ENCODE results near the gene MRPL23.
A peak's percentile ranks its signal among the peaks of the same experiment; 100 is the strongest.
"Not testable (repeated sequence)": the region's sequence is repeated elsewhere in the genome, so short reads cannot be mapped to it uniquely, and the experiment has no call there.

MRPL23 gene

GRCh38 chr11:1934335-1935155 lies 12.6 kb upstream of the MRPL23 start:
- no peak for DNase-seq

- DNase-seq, result no peak
These were observed 11.7 kb upstream of the MRPL23 start for GRCh38 chr11:1935156-1936071.

- no peak for DNase-seq
These were observed 10.9 kb upstream of the MRPL23 start for GRCh38 chr11:1936072-1936780.

GRCh38 chr11:1936781-1937615 lies 10.1 kb upstream of the MRPL23 start:
- DNase-seq, result no peak

- DNase-seq, result no peak
These were observed 9.4 kb upstream of the MRPL23 start for GRCh38 chr11:1937616-1938342.

- no peak for DNase-seq
These were observed 8.7 kb upstream of the MRPL23 start for GRCh38 chr11:1938343-1939005.

- DNase-seq, result no peak
These were observed 8.0 kb upstream of the MRPL23 start for GRCh38 chr11:1939006-1939625.

GRCh38 chr11:1939788-1940187 lies 7.3 kb upstream of the MRPL23 start:
- not testable (repeated sequence) for DNase-seq

- no peak for DNase-seq
These were observed 4.4 kb upstream of the MRPL23 start for GRCh38 chr11:1942558-1943260.

- no peak for DNase-seq
These were observed 3.6 kb upstream of the MRPL23 start for GRCh38 chr11:1943576-1943975.

GRCh38 chr11:1943977-1944376 lies 3.2 kb upstream of the MRPL23 start:
- no peak for DNase-seq

GRCh38 chr11:1947592-1948237 lies 583 bp downstream of the MRPL23 start:
- no peak for DNase-seq

- no peak for DNase-seq
These were observed 1.3 kb downstream of the MRPL23 start for GRCh38 chr11:1948389-1948788.

GRCh38 chr11:1949302-1949701 lies 2.2 kb downstream of the MRPL23 start:
- no peak for DNase-seq

- no peak for DNase-seq
These were observed 2.8 kb downstream of the MRPL23 start for GRCh38 chr11:1949922-1950321.

- no peak for DNase-seq
These were observed 5.8 kb downstream of the MRPL23 start for GRCh38 chr11:1952806-1953482.

- peak in 1 of 2 experiments; percentile 27 for DNase-seq
These were observed 6.5 kb downstream of the MRPL23 start for GRCh38 chr11:1953489-1954266.

- DNase-seq, result no peak
These were observed 11.2 kb downstream of the MRPL23 start for GRCh38 chr11:1958367-1958766.

All from NCI-H526 (cell line).